ENCODE measurements around the gene APLP2. TPM values are rescaled to one million over a fixed set of nuclear protein-coding genes. Genes with fewer than 3 reads are reported as not detected.
"Not testable (repeated sequence)": the region's sequence is repeated elsewhere in the genome, so short reads cannot be mapped to it uniquely, and the experiment has no call there.

The APLP2 gene
- total RNA-seq, 3 donors from 2014 or later: 328 to 406 (median 400) TPM

DNA sequence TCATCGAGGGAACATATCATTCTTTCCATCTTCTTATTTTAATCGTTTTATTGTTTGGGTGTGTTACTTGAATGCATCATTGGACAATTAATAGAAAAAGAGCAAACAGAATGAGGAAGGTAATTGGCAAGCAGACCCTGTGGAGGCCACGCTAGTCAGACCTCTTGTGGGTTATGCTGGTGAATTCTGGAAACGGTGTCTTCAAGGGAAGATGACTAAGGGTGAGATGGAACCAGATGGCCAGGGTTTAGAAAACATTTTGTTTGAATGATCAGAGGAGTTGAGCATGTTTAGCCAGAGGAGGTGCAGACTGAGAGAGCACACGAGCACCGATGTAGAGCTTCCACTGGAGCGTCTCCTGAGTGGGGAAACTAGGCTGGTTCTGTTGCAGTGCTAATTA, 98.4 kb downstream of the APLP2 start:
- DNase-seq (no peak), ATAC-seq (no peak)
- Histone ChIP-seq H3K4me1 (ENCODE audit: low read depth) (peaks cover 89% of the 10 kb centered on the region), H3K4me3 (no peak overlapping the region), H3K9me3 (no peaks in the 10 kb centered on the region), H3K36me3 (ENCODE audit: low read depth) (no peaks in the 10 kb centered on the region)
- TF ChIP-seq, protein P1, sequence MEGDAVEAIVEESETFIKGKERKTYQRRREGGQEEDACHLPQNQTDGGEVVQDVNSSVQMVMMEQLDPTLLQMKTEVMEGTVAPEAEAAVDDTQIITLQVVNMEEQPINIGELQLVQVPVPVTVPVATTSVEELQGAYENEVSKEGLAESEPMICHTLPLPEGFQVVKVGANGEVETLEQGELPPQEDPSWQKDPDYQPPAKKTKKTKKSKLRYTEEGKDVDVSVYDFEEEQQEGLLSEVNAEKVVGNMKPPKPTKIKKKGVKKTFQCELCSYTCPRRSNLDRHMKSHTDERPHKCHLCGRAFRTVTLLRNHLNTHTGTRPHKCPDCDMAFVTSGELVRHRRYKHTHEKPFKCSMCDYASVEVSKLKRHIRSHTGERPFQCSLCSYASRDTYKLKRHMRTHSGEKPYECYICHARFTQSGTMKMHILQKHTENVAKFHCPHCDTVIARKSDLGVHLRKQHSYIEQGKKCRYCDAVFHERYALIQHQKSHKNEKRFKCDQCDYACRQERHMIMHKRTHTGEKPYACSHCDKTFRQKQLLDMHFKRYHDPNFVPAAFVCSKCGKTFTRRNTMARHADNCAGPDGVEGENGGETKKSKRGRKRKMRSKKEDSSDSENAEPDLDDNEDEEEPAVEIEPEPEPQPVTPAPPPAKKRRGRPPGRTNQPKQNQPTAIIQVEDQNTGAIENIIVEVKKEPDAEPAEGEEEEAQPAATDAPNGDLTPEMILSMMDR (IDR thresholded peaks at IDR 0.05): no peak
- intact Hi-C loops (cut with DNase I, micrococcal nuclease): no loop called here

- intact Hi-C loops (cut with DNase I, micrococcal nuclease): no loop called here
- no peaks in the 10 kb centered on the region for H3K36me3 ChIP-seq (ENCODE audit: low read depth)
- TF ChIP-seq, protein P1 (IDR thresholded peaks at IDR 0.05): no peak
- peaks cover 75% of the 10 kb centered on the region for H3K4me1 ChIP-seq (ENCODE audit: low read depth)
- H3K4me3 ChIP-seq: no peak overlapping the region
- ATAC-seq: peak; percentile 57
- no peaks in the 10 kb centered on the region for H3K9me3 ChIP-seq
- peak in 2 of 3 donors; percentile 67 to 69 for DNase-seq
Observed at GRCh38 chr11:130170345-130170744, 100.7 kb downstream of the APLP2 start.

- intact Hi-C loops (cut with DNase I, micrococcal nuclease): no loop called here
- ATAC-seq: peak; percentile 63
- TF ChIP-seq, protein P1 (IDR thresholded peaks at IDR 0.05): no peak
- Histone ChIP-seq H3K9me3 (no peaks in the 10 kb centered on the region), H3K36me3 (ENCODE audit: low read depth) (no peaks in the 10 kb centered on the region), H3K4me3 (no peak overlapping the region), H3K4me1 (ENCODE audit: low read depth) (peaks cover 65% of the 10 kb centered on the region)
- DNase-seq: no peak
Observed at GRCh38 chr11:130171534-130171933, 101.8 kb downstream of the APLP2 start.

DNA sequence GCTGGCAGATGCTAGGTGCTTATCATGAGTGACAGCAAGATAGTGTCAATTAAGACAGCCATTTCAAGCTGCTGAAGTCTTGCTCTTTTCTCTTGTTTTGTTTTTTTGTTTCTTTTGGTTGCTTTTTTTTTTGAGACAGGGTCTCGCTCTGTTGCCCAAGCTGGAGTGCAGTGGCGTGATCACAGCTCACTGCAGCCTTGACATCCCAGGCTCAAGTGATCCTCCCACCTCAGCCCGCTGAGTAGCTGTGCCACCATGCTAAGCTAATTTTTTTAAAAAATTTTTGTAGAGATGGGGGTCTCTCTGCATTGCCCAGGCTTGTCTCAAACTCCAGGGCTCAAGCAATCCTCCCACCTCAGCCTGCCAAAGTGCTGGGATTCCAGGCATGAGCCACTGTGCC, 102.3 kb downstream of the APLP2 start:
- H3K36me3 ChIP-seq (ENCODE audit: low read depth); intact Hi-C loops (cut with DNase I, micrococcal nuclease): not testable (repeated sequence)

GRCh38 chr11:130174642-130175041, 104.9 kb downstream of the APLP2 start:
- ATAC-seq (no peak), DNase-seq (no peak)
- Histone ChIP-seq H3K36me3 (ENCODE audit: low read depth) (no peaks in the 10 kb centered on the region), H3K9me3 (no peaks in the 10 kb centered on the region), H3K4me3 (no peak overlapping the region), H3K4me1 (ENCODE audit: low read depth) (peaks cover 52% of the 10 kb centered on the region)
- TF ChIP-seq, protein P1 (IDR thresholded peaks at IDR 0.05): no peak
- intact Hi-C loops (cut with DNase I, micrococcal nuclease): no loop called here

More for the DNA sequence above, 102.3 kb downstream of the APLP2 start:
- not testable (repeated sequence) for H3K9me3 ChIP-seq, ATAC-seq, DNase-seq, H3K4me3 ChIP-seq
- peaks cover 61% of the 10 kb centered on the region for H3K4me1 ChIP-seq (ENCODE audit: low read depth)

- intact Hi-C loops (cut with DNase I, micrococcal nuclease): no loop called here
- no peaks in the 10 kb centered on the region for H3K9me3 ChIP-seq
- ATAC-seq (no peak), DNase-seq (peak in 1 of 3 donors; percentile 13)
- H3K4me3 ChIP-seq: no peak overlapping the region
- TF ChIP-seq, protein P1 (IDR thresholded peaks at IDR 0.05): no peak
- H3K36me3 ChIP-seq (ENCODE audit: low read depth): no peaks in the 10 kb centered on the region
- H3K4me1 ChIP-seq (ENCODE audit: low read depth): peaks cover 52% of the 10 kb centered on the region
Observed at GRCh38 chr11:130175898-130176297, 106.2 kb downstream of the APLP2 start.
